CD14-positive monocyte (primary cell): Measurements from ENCODE around the gene GYPC. TPM values are rescaled to one million over a fixed set of nuclear protein-coding genes. Genes with fewer than 3 reads are reported as not detected.

Source experiments
- DNase-seq, 3 donors: peaks; one replicate each; pipeline ENCODE4 v3.0.0-alpha.2; 2011 to 2022
- H2AFZ ChIP-seq: 2 replicates; pipeline ENCODE4 v1.6.0; 2012; ENCODE audit warnings: mild to moderate bottlenecking, low read depth, low read length, inconsistent platforms; ENCODE audit not compliant: insufficient read depth, poor library complexity, severe bottlenecking
- H3K27ac ChIP-seq, 2 donors: 1 replicate in 1 of 2; 2 replicates in 1 of 2; pipeline ENCODE4 v1.5.1; 2012 to 2013; ENCODE audit warnings: low read length in 2 of 2, control low read depth in 1 of 2, inconsistent platforms in 1 of 2, low read depth in 1 of 2, mild to moderate bottlenecking in 1 of 2
- H3K27me3 ChIP-seq, 2 donors: one replicate each; pipeline versions ENCODE4 v1.6.0 to v1.6.1; 2011 to 2013; ENCODE audit warnings: low read length in 2 of 2; ENCODE audit not compliant: control insufficient read depth in 2 of 2, insufficient read depth in 2 of 2
- H3K36me3 ChIP-seq, 2 donors: replicated peaks in 1 of 2; 1 replicate in 1 of 2; 2 replicates in 1 of 2; pipeline versions ENCODE4 v1.5.1 to v1.6.1; 2012 to 2013; ENCODE audit warnings: low read length in 2 of 2, control low read depth in 1 of 2, inconsistent platforms in 1 of 2, mild to moderate bottlenecking in 1 of 2; ENCODE audit not compliant: insufficient read depth in 2 of 2, control insufficient read depth in 1 of 2
- H3K4me1 ChIP-seq, 2 donors: 1 replicate in 1 of 2; 2 replicates in 1 of 2; pipeline versions ENCODE4 v1.5.1 to v1.6.1; 2012 to 2013; ENCODE audit warnings: low read length in 2 of 2, control low read depth in 1 of 2, inconsistent platforms in 1 of 2, mild to moderate bottlenecking in 1 of 2, moderate library complexity in 1 of 2; ENCODE audit not compliant: insufficient read depth in 2 of 2, control insufficient read depth in 1 of 2
- H3K4me2 ChIP-seq: replicated peaks from 2 replicates; pipeline ENCODE3; 2012; ENCODE audit warnings: low read length, moderate library complexity, mild to moderate bottlenecking; ENCODE audit not compliant: poor library complexity, severe bottlenecking; ENCODE audit errors: extremely low read depth
- H3K4me3 ChIP-seq, 3 experiments: fragments of 200-600 bp in 1 of 3; sonication (generic) in 1 of 3; replicated peaks in 1 of 3; 1 replicate in 2 of 3; 2 replicates in 1 of 3; pipeline ENCODE4 v1.5.1; 2011 to 2013; ENCODE audit warnings: low read length in 3 of 3, mild to moderate bottlenecking in 3 of 3, control low read depth in 2 of 3, low read depth in 2 of 3, inconsistent platforms in 1 of 3, moderate library complexity in 1 of 3
- H3K79me2 ChIP-seq: 2 replicates; pipeline ENCODE4 v1.6.0; 2012; ENCODE audit warnings: mild to moderate bottlenecking, control low read depth, inconsistent platforms, low read length, moderate library complexity; ENCODE audit not compliant: insufficient read depth
- H3K9ac ChIP-seq: 2 replicates; pipeline ENCODE4 v1.6.0; 2017; ENCODE audit warnings: low read length, mild to moderate bottlenecking; ENCODE audit not compliant: insufficient read depth, poor library complexity, severe bottlenecking
- H3K9me3 ChIP-seq, 2 donors: replicated peaks in 1 of 2; 1 replicate in 1 of 2; 2 replicates in 1 of 2; pipeline versions ENCODE4 v1.5.1 to v1.6.1; 2012 to 2013; ENCODE audit warnings: low read length in 2 of 2, control low read depth in 1 of 2; ENCODE audit not compliant: control insufficient read depth in 1 of 2, insufficient read depth in 1 of 2
- H4K20me1 ChIP-seq: 2 replicates; pipeline ENCODE4 v1.6.0; 2012; ENCODE audit warnings: mild to moderate bottlenecking, low read length, control low read depth, moderate library complexity; ENCODE audit not compliant: insufficient read depth
- H3K27ac Mint-ChIP-seq, 7 donors: one replicate each; pipeline ENCODE4 v1.8.0; 2020; ENCODE audit warnings: mild to moderate bottlenecking in 7 of 7, mixed read lengths in 7 of 7, moderate library complexity in 6 of 7, inconsistent platforms in 2 of 7
- H3K27me3 Mint-ChIP-seq, 3 donors: one replicate each; pipeline ENCODE4 v1.8.0; 2021 to 2022; ENCODE audit warnings: low read depth in 3 of 3, mild to moderate bottlenecking in 3 of 3, mixed read lengths in 3 of 3, moderate library complexity in 3 of 3, inconsistent platforms in 1 of 3
- H3K36me3 Mint-ChIP-seq, 2 donors: one replicate each; pipeline ENCODE4 v1.8.0; 2020; ENCODE audit warnings: mixed read lengths in 2 of 2, inconsistent platforms in 1 of 2, mild to moderate bottlenecking in 1 of 2
- H3K4me1 Mint-ChIP-seq: one replicate; pipeline ENCODE4 v1.8.0; 2020; ENCODE audit warnings: mild to moderate bottlenecking, mixed read lengths
- H3K4me3 Mint-ChIP-seq, 2 donors: one replicate each; pipeline ENCODE4 v1.8.0; 2020; ENCODE audit warnings: mild to moderate bottlenecking in 2 of 2, mixed read lengths in 2 of 2, moderate library complexity in 1 of 2
- H3K9me3 Mint-ChIP-seq, 7 donors: one replicate each; pipeline ENCODE4 v1.8.0; 2020 to 2022; ENCODE audit warnings: mixed read lengths in 7 of 7, mild to moderate bottlenecking in 6 of 7, moderate library complexity in 6 of 7, inconsistent platforms in 2 of 7
- CTCF ChIP-seq: fragments of 200-600 bp; IDR thresholded peaks from one replicate; pipeline ENCODE4 v1.8.0; 2022; ENCODE audit warnings: antibody characterized with exemption, mild to moderate bottlenecking
- WGBS: methylation state at CpG from one replicate; pipeline ENCODE4 v1.1.5; 2013; ENCODE audit warnings: missing lambda C conversion rate; ENCODE audit not compliant: insufficient coverage; 5-methylcytosine and 5-hydroxymethylcytosine counted together
- intact Hi-C, 2 donors: fragments of 100-400 bp; cut with micrococcal nuclease; formaldehyde crosslinking; loops; one replicate each; pipeline versions ENCODE4 v1.15.0 to v1.15.1; 2023
- polyA minus RNA-seq: library from RNA; depleted of rRNA, polyadenylated mRNA; stranded (reverse); fragments of >200 nt; gene quantifications from 2 replicates; pipeline ENCODE4 v1.2.3, GENCODE V29; 2012
- polyA plus RNA-seq, 3 donors: library from polyadenylated mRNA; depleted of rRNA in 1 of 3; unstranded in 2 of 3; stranded (reverse) in 1 of 3; fragments of 300-500 nt in 2 of 3; fragments of >200 nt in 1 of 3; fragmentation: Illumina TruSeq in 2 of 3; gene quantifications; 1 replicate in 2 of 3; 2 replicates in 1 of 3; pipeline ENCODE4 v1.2.3, GENCODE V29; 2012 to 2021
- total RNA-seq, 12 experiments: library from RNA in 1 of 12; stranded (reverse) in 1 of 12; fragments of 120-200 nt in 1 of 12; gene quantifications; one replicate each; pipeline ENCODE4 v1.2.4 and lab custom pipeline; 2013 to 2026; ENCODE audit warnings: mixed read lengths in 6 of 12, inconsistent platforms in 1 of 12

Gene GYPC
- total RNA-seq (2013): 38.3 TPM
- polyA plus RNA-seq (10 to 100 TPM; 20.0 to 36.1 (median 21.7) TPM), polyA minus RNA-seq (39.6 and 64.6 TPM in 2 replicates), total RNA-seq (lab: John Stamatoyannopoulos, UW) (15.6 to 37.3 (median 23.2) reads per million in 11 experiments)

GRCh38 chr2:126655500-126656430 is at the start of gene GYPC:
GYPC (plus strand) TSS chr2:126656158; CDS start chr2:126656264, 106 bp downstream.
- Mint-ChIP-seq H3K4me3 (peak within 1 kb of the TSS; percentile 97 to 100), H3K4me1 (peaks cover 59% of the 10 kb centered on the region), H3K27me3 (peaks cover 1 to 2% (median 2%) of the 10 kb centered on the region in 3 donors), H3K27ac (peak within 1 kb of the TSS; percentile 94 to 99 (median 96)), H3K36me3 (peaks cover 4 to 6% of the 10 kb centered on the region in 2 donors), H3K9me3 (peaks cover 0 to 6% (median 3%) of the 10 kb centered on the region in 7 donors)
- intact Hi-C loops: loop anchor here in 1 of 2 donors (10.0 kb wide), 1 partner anchor 409 kb away; no protein-coding TSS in a partner anchor
- H4K20me1 ChIP-seq: no peaks in the 10 kb centered on the region
- no peak for TF ChIP-seq CTCF
- H3K9me3 ChIP-seq: no peaks in the 10 kb centered on the region
- no peaks in the 10 kb centered on the region for H3K27me3 ChIP-seq
- peak within 1 kb of the TSS; percentile 84 for H3K4me2 ChIP-seq
- peak within 1 kb of the TSS; percentile 62 to 83 (median 75) for H3K4me3 ChIP-seq
- H3K79me2 ChIP-seq: peaks cover 54% of the 10 kb centered on the region
- peak; percentile 85 to 97 (median 86) for DNase-seq
- no peaks in the 10 kb centered on the region for H3K36me3 ChIP-seq
- H3K4me1 ChIP-seq: peaks cover 54 to 58% of the 10 kb centered on the region in 2 donors
- WGBS: 5% methylated on average over 46 of the region's 51 CpGs
- peak within 1 kb of the TSS; percentile 96 for H3K9ac ChIP-seq
- peak within 1 kb of the TSS; percentile 83 to 91 for H3K27ac ChIP-seq
- H2AFZ ChIP-seq: peak within 1 kb of the TSS; percentile 82

GRCh38 chr2:126614524-126615227 is 41.3 kb upstream of the GYPC start:
- no peaks in the 10 kb centered on the region for H3K36me3 ChIP-seq
- H4K20me1 ChIP-seq: no peaks in the 10 kb centered on the region
- H3K4me2 ChIP-seq: no peak overlapping the region
- Mint-ChIP-seq H3K27me3 (no peaks in the 10 kb centered on the region), H3K4me1 (peaks cover 23% of the 10 kb centered on the region), H3K27ac (no peak overlapping the region), H3K4me3 (no peak overlapping the region), H3K36me3 (no peaks in the 10 kb centered on the region), H3K9me3 (peaks cover 0 to 6% (median 4%) of the 10 kb centered on the region in 7 donors)
- no peak overlapping the region for H3K27ac ChIP-seq
- no peaks in the 10 kb centered on the region for H3K79me2 ChIP-seq
- no peaks in the 10 kb centered on the region for H3K27me3 ChIP-seq
- no peaks in the 10 kb centered on the region for H3K9me3 ChIP-seq
- no peak overlapping the region for H3K9ac ChIP-seq
- WGBS: no CpG with 5 or more reads among the region's 1 CpG
- peak overlapping the region; percentile 16 for H2AFZ ChIP-seq
- DNase-seq: no peak
- H3K4me3 ChIP-seq: no peak overlapping the region
- no peak for TF ChIP-seq CTCF
- intact Hi-C loops: no loop called here
- H3K4me1 ChIP-seq: peaks cover 0 to under 1% of the 10 kb centered on the region in 2 donors
